H9 (cell line): ENCODE measurements around the gene HHAT. TPM values are rescaled to one million over a fixed set of nuclear protein-coding genes. Genes with fewer than 3 reads are reported as not detected.

Experiments used
- DNase-seq: peaks from one replicate; pipeline ENCODE4 v3.0.0-alpha.2; 2017
- H2AFZ ChIP-seq: one replicate; pipeline ENCODE4 v1.6.1; 2013; ENCODE audit warnings: mild to moderate bottlenecking, low read length, control low read depth, moderate library complexity
- H2AK5ac ChIP-seq: 2 replicates; pipeline ENCODE4 v1.6.1; 2013; ENCODE audit warnings: low read length, control low read depth, mixed read lengths; ENCODE audit not compliant: insufficient read length
- H2BK120ac ChIP-seq: one replicate; pipeline ENCODE4 v1.6.1; 2013; ENCODE audit warnings: low read depth, mild to moderate bottlenecking, low read length, control low read depth, inconsistent platforms; ENCODE audit not compliant: poor library complexity, severe bottlenecking
- H2BK12ac ChIP-seq: 2 replicates; pipeline ENCODE4 v1.6.1; 2013; ENCODE audit warnings: low read length, control low read depth, mixed read lengths, low read depth; ENCODE audit not compliant: insufficient read length
- H2BK15ac ChIP-seq: 2 replicates; pipeline ENCODE4 v1.6.1; 2013; ENCODE audit warnings: low read depth, low read length, control low read depth
- H2BK20ac ChIP-seq: one replicate; pipeline ENCODE4 v1.6.1; 2013; ENCODE audit warnings: low read depth, mild to moderate bottlenecking, low read length, control low read depth, inconsistent platforms; ENCODE audit not compliant: poor library complexity, severe bottlenecking
- H2BK5ac ChIP-seq: 2 replicates; pipeline ENCODE4 v1.6.1; 2013; ENCODE audit warnings: low read length, control low read depth, mixed read lengths; ENCODE audit not compliant: insufficient read length
- H3K14ac ChIP-seq: 2 replicates; pipeline ENCODE4 v1.6.1; 2013; ENCODE audit warnings: low read length, control low read depth; ENCODE audit not compliant: insufficient read depth
- H3K18ac ChIP-seq: 2 replicates; pipeline ENCODE4 v1.6.1; 2013; ENCODE audit warnings: low read depth, mild to moderate bottlenecking, mixed read lengths, low read length, control low read depth; ENCODE audit not compliant: insufficient read length
- H3K23ac ChIP-seq: 2 replicates; pipeline ENCODE4 v1.6.1; 2013; ENCODE audit warnings: low read length, control low read depth, mixed read lengths, low read depth; ENCODE audit not compliant: insufficient read length
- H3K23me2 ChIP-seq: 2 replicates; pipeline ENCODE4 v1.6.1; 2013; ENCODE audit warnings: low read depth, mild to moderate bottlenecking, mixed read lengths, low read length, control low read depth; ENCODE audit not compliant: insufficient read length, poor library complexity, severe bottlenecking
- H3K27ac ChIP-seq: 2 replicates; pipeline ENCODE4 v1.5.1; 2013; ENCODE audit warnings: low read length, control low read depth, mixed read lengths, low read depth; ENCODE audit not compliant: insufficient read length
- H3K27me3 ChIP-seq: 2 replicates; pipeline ENCODE4 v1.6.1; 2013; ENCODE audit warnings: low read length, control low read depth, inconsistent platforms; ENCODE audit not compliant: insufficient read depth
- H3K4ac ChIP-seq: 2 replicates; pipeline ENCODE4 v1.6.1; 2013; ENCODE audit warnings: low read depth, mild to moderate bottlenecking, control low read depth, inconsistent platforms, low read length, moderate library complexity
- H3K4me1 ChIP-seq: 2 replicates; pipeline ENCODE4 v1.6.1; 2013; ENCODE audit warnings: low read length, control low read depth, inconsistent platforms; ENCODE audit not compliant: insufficient read depth
- H3K4me2 ChIP-seq: 2 replicates; pipeline ENCODE4 v1.6.1; 2013; ENCODE audit warnings: low read length, control low read depth, mixed read lengths; ENCODE audit not compliant: insufficient read length, insufficient read depth
- H3K56ac ChIP-seq: 2 replicates; pipeline ENCODE4 v1.6.1; 2013; ENCODE audit warnings: low read depth, mild to moderate bottlenecking, mixed read lengths, low read length, control low read depth; ENCODE audit not compliant: insufficient read length
- H3K79me1 ChIP-seq: 2 replicates; pipeline ENCODE4 v1.6.1; 2013; ENCODE audit warnings: low read depth, mild to moderate bottlenecking, moderate library complexity, low read length, control low read depth, inconsistent platforms; ENCODE audit not compliant: insufficient read depth, poor library complexity, severe bottlenecking
- H3K79me2 ChIP-seq: 2 replicates; pipeline ENCODE4 v1.6.1; 2013; ENCODE audit warnings: low read length, control low read depth, inconsistent platforms; ENCODE audit not compliant: insufficient read depth
- H3K9ac ChIP-seq: 2 replicates; pipeline ENCODE4 v1.6.1; 2013; ENCODE audit warnings: low read length, control low read depth, mixed read lengths; ENCODE audit not compliant: insufficient read length; ENCODE audit errors: extremely low read depth
- H3K9me3 ChIP-seq: one replicate; pipeline ENCODE4 v1.6.1; 2013; ENCODE audit warnings: low read depth, low read length, inconsistent platforms; ENCODE audit not compliant: control insufficient read depth
- H3T11ph ChIP-seq: one replicate; pipeline ENCODE4 v1.6.1; 2013; ENCODE audit warnings: mild to moderate bottlenecking, low read length, control low read depth, inconsistent platforms
- H4K20me1 ChIP-seq: one replicate; pipeline ENCODE4 v1.6.1; 2013; ENCODE audit not compliant: control insufficient read depth, insufficient read length, insufficient read depth
- H4K5ac ChIP-seq: 2 replicates; pipeline ENCODE4 v1.6.1; 2013; ENCODE audit warnings: low read depth, mild to moderate bottlenecking, mixed read lengths, low read length, control low read depth; ENCODE audit not compliant: insufficient read length
- H4K8ac ChIP-seq: replicated peaks from 2 replicates; pipeline ENCODE4 v1.6.1; 2013; ENCODE audit warnings: low read length, control low read depth, mixed read lengths, low read depth; ENCODE audit not compliant: insufficient read length
- H4K91ac ChIP-seq: 2 replicates; pipeline ENCODE4 v1.6.1; 2013; ENCODE audit warnings: low read depth, mild to moderate bottlenecking, moderate library complexity, mixed read lengths, low read length, control low read depth; ENCODE audit not compliant: insufficient read length
- H3K27ac Mint-ChIP-seq, 3 experiments: 2 replicates in 2 of 3; 3 replicates in 1 of 3; pipeline ENCODE4 v1.8.0; 2020 to 2021; ENCODE audit warnings: mixed read lengths in 3 of 3, mild to moderate bottlenecking in 1 of 3, moderate library complexity in 1 of 3
- H3K27me3 Mint-ChIP-seq: 2 replicates; pipeline ENCODE4 v1.8.0; 2021; ENCODE audit warnings: low read depth, mild to moderate bottlenecking, moderate library complexity, mixed read lengths
- H3K36me3 Mint-ChIP-seq, 3 experiments: 2 replicates in 2 of 3; 3 replicates in 1 of 3; pipeline ENCODE4 v1.8.0; 2020 to 2021; ENCODE audit warnings: low read depth in 3 of 3, mixed read lengths in 3 of 3; ENCODE audit not compliant: insufficient read depth in 1 of 3
- H3K4me1 Mint-ChIP-seq, 2 experiments: 2 replicates each; pipeline ENCODE4 v1.8.0; 2020; ENCODE audit warnings: mixed read lengths in 2 of 2
- H3K4me3 Mint-ChIP-seq, 2 experiments: 2 replicates in 1 of 2; 3 replicates in 1 of 2; pipeline ENCODE4 v1.8.0; 2020 to 2021; ENCODE audit warnings: mild to moderate bottlenecking in 2 of 2, mixed read lengths in 2 of 2, moderate library complexity in 1 of 2
- H3K9me3 Mint-ChIP-seq, 2 experiments: 2 replicates in 1 of 2; 3 replicates in 1 of 2; pipeline ENCODE4 v1.8.0; 2020; ENCODE audit warnings: mild to moderate bottlenecking in 2 of 2, mixed read lengths in 2 of 2, moderate library complexity in 1 of 2
- CTCF ChIP-seq: fragments of 200-600 bp; sonication (generic); conservative IDR thresholded peaks from 3 replicates; pipeline ENCODE4 v1.8.0; 2021; ENCODE audit warnings: antibody characterized with exemption, mild to moderate bottlenecking
- WGBS: extraction: QIAGEN DNeasy Blood & Tissue Kit; methylation state at CpG from one replicate; pipeline ENCODE4 v1.1.7; 2013; ENCODE audit warnings: missing lambda C conversion rate, low lambda C conversion rate, mixed read lengths; ENCODE audit not compliant: insufficient read length; ENCODE audit errors: extremely low coverage; 5-methylcytosine and 5-hydroxymethylcytosine counted together
- total RNA-seq: library from RNA; stranded (reverse); gene quantifications from 2 replicates; pipeline ENCODE4 v1.2.1, GENCODE V29; 2021

Gene HHAT
- total RNA-seq, 1 experiment from 2014 or later: 0.48 TPM

GRCh38 chr1:210536254-210536961, 207.7 kb downstream of the HHAT start:
- WGBS: no CpG with 5 or more reads among the region's 4 CpGs
- H3K4me2 ChIP-seq: no peak overlapping the region

More at GRCh38 chr1:210536254-210536961, 207.7 kb downstream of the HHAT start:
- H4K20me1 ChIP-seq: no peaks in the 10 kb centered on the region
- H3K4me3 Mint-ChIP-seq: peak overlapping the region in 1 of 2 experiments; percentile 34; a peak in 2 of 5 replicates
- H3T11ph ChIP-seq: no peak overlapping the region
- no peak overlapping the region for H3K27ac ChIP-seq
- H3K23ac ChIP-seq: no peak overlapping the region
- H3K23me2 ChIP-seq: no peaks in the 10 kb centered on the region
- H3K9me3 Mint-ChIP-seq: no peaks in the 10 kb centered on the region
- peak overlapping the region; percentile 30 to 71 (median 37); a peak in 5 of 7 replicates for H3K27ac Mint-ChIP-seq
- no peak overlapping the region for H4K91ac ChIP-seq
- no peak overlapping the region for H4K8ac ChIP-seq
- no peak overlapping the region for H4K5ac ChIP-seq
- H3K14ac ChIP-seq: no peak overlapping the region
- H3K79me2 ChIP-seq: no peaks in the 10 kb centered on the region
- no peak overlapping the region for H2BK120ac ChIP-seq
- H2BK15ac ChIP-seq: no peak overlapping the region
- no peaks in the 10 kb centered on the region for H3K79me1 ChIP-seq
- H2BK12ac ChIP-seq: no peak overlapping the region
- H2BK5ac ChIP-seq: no peak overlapping the region
- H3K4ac ChIP-seq: no peak overlapping the region
- no peak overlapping the region for H2BK20ac ChIP-seq
- no peak overlapping the region for H3K18ac ChIP-seq
- no peak overlapping the region for H2AFZ ChIP-seq
- no peak for DNase-seq
- peaks cover 5% of the 10 kb centered on the region; the same call in 1 of the 2 replicates for H3K4me1 ChIP-seq
- no peak overlapping the region for H3K56ac ChIP-seq
- TF ChIP-seq CTCF: no peak
- no peaks in the 10 kb centered on the region for H3K27me3 Mint-ChIP-seq
- no peak overlapping the region for H2AK5ac ChIP-seq
- no peaks in the 10 kb centered on the region for H3K36me3 Mint-ChIP-seq
- H3K9ac ChIP-seq: no peak overlapping the region
- H3K9me3 ChIP-seq: no peaks in the 10 kb centered on the region
- peaks cover 26 to 28% of the 10 kb centered on the region in 2 experiments for H3K4me1 Mint-ChIP-seq
- no peaks in the 10 kb centered on the region for H3K27me3 ChIP-seq
